Raji (cell line): ENCODE data around the gene SORBS2.

Experiments used
- POLR2A ChIP-seq: IDR thresholded peaks from 2 replicates; pipeline ENCODE4 v1.6.1; 2011; ENCODE audit warnings: low read depth, low read length, control low read depth; ENCODE audit not compliant: insufficient read depth

SORBS2 gene

GRCh38 chr4:185838104-185838452, 26.1 kb upstream of the SORBS2 start:
- no peak for TF ChIP-seq POLR2A

DNA sequence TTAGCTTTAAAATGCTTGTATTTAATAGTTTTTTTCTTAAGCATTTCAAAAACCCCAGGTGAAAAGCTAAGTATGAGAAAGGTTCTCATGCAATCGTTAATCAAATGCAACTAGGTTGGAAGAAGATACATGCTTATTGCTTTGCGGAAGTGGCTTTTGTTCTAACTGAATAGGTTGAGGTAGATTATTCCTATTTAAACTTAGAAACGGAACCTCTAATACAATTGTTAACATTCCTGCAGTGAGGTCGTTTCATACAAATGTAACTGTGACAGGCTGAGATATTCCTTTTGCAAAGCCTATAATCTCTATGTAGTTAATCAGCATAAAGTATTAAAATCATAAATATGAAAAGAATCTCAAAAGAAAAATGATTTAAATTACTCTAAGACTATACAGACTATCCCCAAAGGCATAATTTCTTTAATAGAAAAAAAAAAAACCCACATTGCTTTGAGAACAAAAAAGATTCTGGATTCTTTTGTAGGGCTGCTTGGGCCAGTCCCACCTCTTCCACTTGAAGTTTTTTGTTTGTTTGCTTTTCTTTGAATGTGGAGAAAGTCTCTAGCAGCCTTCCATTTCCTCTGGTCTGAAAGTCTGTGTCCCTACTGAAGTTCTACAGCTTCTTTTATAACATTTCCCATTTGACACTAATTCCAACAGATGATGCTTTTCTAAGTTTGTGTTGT, 25.6 kb upstream of the SORBS2 start:
- no peak for TF ChIP-seq POLR2A

DNA sequence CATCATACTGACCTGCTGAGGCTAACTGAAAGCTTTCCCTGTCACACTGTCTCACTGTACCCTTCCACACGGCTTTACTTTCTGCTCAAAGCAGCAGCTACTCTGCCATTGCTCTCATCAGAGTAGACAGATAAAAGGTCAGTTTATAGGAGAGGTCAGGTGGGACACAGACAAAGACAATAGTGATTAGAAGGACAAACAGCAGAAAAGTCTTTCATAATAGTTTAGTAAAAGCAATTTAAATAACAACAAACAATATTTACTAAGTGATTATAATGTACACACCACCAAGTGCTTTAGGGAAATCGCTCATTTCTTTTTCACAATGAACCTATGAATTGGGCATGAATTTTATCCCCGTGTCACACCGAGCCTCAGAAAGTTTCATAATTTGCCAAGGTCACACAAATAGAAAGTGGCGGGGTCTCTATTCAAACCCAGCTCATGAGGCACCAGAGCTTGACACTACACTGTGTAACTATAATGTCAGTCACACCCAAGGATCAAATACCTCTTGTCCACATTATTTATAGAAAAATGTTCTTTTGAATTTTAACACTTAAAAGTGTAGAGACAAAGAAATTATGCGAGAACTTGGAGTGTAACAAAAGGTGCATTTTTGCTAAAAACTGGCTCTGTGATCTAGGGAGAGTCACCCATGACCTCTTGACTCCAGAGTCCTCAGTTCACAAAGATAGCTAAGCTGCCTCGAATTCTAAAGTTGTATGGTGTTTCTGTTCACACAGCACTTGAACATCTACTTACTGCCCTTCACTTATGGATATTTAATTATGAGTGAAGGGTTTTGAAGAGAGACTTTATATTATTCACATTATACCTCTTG, 24.5 kb upstream of the SORBS2 start:
- TF ChIP-seq POLR2A: no peak

DNA sequence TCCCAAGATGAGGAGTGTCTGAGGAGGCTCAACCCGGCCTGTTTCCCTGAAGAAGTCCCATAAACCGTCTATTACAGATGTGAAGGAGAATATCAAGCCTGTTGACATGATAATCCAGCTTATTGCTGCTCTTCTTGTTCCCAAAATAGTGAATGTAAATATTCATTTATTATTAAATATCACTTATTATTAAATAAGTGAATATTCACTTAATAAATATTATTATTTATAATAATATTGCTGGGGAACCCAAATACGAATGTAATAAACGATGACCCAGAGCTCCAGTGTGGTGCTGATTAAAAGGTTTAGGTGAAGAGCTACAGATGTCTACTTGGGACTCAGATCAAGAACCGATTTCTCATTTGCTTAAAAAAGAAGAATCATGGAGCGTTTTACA, 23.8 kb upstream of the SORBS2 start:
- no peak for TF ChIP-seq POLR2A

DNA sequence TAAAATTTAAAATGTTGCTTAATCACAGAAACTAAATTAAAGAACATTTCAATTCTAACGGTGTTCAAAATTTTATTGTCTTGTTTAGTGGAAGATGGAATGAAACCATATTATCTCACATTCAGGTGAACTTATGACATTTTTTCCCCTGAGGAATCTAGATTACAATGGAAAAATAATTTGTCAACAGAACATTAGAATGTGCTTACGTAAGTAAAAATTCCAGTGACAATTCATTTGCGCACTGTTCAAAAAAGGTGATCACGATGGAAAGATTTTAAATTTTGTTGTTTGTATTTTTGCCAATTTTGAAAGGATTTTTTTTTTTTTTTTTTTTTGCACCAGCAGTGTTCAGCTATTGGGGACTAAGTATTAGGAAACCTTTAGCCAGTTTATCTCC, 23.3 kb upstream of the SORBS2 start:
- TF ChIP-seq POLR2A: no peak

GRCh38 chr4:185834778-185835177, 22.8 kb upstream of the SORBS2 start:
- TF ChIP-seq POLR2A: no peak

- TF ChIP-seq POLR2A: no peak
Observed at GRCh38 chr4:185834088-185834487, 22.1 kb upstream of the SORBS2 start.

DNA sequence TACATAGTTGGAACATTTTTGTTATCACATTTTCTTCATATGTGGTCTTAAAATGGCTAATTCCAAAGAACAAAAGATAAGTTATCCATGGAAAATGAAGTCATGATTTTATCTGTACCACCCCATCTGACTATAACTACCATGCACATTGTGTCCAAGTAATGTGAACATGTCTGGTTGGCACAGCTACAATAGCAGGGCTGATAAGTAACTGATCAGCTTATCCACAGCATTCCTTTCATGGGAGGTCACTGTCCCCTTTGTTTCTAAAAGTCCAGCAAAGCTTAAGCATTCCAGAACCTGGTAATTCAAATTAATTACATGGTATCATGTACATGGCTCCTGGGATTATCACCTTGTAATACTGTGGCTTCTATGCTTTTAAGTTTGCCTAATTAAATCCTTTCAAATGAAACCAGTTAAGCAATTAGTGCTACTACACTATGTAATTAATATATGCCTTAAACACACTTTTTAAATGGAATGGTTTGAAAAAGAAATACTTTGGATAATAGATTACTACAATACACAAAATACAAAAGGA, 21.1 kb upstream of the SORBS2 start:
- no peak for TF ChIP-seq POLR2A

GRCh38 chr4:185831125-185831815, 19.3 kb upstream of the SORBS2 start:
- no peak for TF ChIP-seq POLR2A

- no peak for TF ChIP-seq POLR2A
Observed at GRCh38 chr4:185830263-185830994, 18.4 kb upstream of the SORBS2 start.

DNA sequence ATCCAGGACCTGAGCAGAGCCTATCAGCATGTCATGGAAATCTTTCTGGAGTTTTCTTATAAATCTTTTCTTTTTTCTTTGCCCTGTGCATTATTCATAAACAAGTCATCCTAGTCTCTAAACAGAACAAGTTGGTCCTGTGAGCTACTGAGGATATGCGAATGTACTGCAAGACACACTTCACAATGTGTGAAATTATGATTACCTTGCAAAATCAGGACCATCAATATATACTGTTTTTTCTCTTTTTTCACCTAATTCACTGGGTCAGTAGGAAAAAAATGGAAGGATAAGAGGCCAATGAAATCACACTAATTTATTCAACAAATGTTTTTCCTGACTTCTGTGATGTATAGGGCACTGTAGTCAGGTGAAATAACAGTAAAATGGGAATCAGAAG, 14.4 kb upstream of the SORBS2 start:
- TF ChIP-seq POLR2A: no peak

DNA sequence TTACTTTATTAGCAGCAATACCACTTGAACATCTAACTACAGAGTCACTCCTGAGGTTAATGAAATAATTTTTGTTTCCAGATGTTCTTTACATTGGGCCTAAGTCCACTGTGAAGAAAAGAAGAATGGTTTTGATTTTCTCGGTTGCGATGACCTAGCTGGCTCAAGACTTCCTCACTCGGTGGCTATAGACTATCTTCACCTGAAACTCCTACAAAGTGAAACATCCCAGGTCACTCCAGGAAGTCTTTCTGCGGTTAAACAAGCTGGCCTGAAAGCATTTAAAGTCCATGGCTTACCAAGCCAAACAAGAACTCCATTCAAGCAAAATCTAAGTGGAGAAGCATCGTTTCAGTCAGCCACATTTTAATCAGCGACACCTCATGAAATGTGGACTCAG, 13.7 kb upstream of the SORBS2 start:
- TF ChIP-seq POLR2A: no peak

- no peak for TF ChIP-seq POLR2A
Observed at GRCh38 chr4:185822791-185823190, 10.8 kb upstream of the SORBS2 start.

GRCh38 chr4:185821029-185821419, 9.0 kb upstream of the SORBS2 start:
- no peak for TF ChIP-seq POLR2A
